Lung (tissue), 12 donors: ENCODE data around the gene DAPP1. TPM values are rescaled to one million over a fixed set of nuclear protein-coding genes. Genes with fewer than 3 reads are reported as not detected.

Experiments used
- ATAC-seq: fragments of 200-7000 bp; cut with Tn5 transposase; one replicate; pipeline ENCODE4 v1.9.1; 2020; ENCODE audit warnings: moderate number of reproducible peaks; ENCODE audit not compliant: insufficient read depth, low FRiP score
- DNase-seq, 3 donors: peaks; one replicate each; pipeline ENCODE4 v3.0.0-alpha.2; 2013 to 2017
- H3K27ac ChIP-seq, 2 donors: one replicate each; pipeline ENCODE4 v1.5.1; 2013; ENCODE audit warnings: mild to moderate bottlenecking in 2 of 2, moderate library complexity in 2 of 2, control low read depth in 1 of 2, inconsistent platforms in 1 of 2, low read depth in 1 of 2, low read length in 1 of 2
- H3K27me3 ChIP-seq, 3 donors: one replicate each; pipeline ENCODE4 v1.5.1; 2013; ENCODE audit warnings: low read length in 2 of 3; ENCODE audit not compliant: control insufficient read depth in 3 of 3, insufficient read depth in 3 of 3
- H3K36me3 ChIP-seq, 4 donors: one replicate each; pipeline ENCODE4 v1.5.1; 2013; ENCODE audit warnings: low read length in 4 of 4, mild to moderate bottlenecking in 1 of 4, moderate library complexity in 1 of 4; ENCODE audit not compliant: control insufficient read depth in 4 of 4, insufficient read depth in 4 of 4
- H3K4me1 ChIP-seq, 5 donors: one replicate each; pipeline ENCODE4 v1.5.1; 2013; ENCODE audit warnings: low read length in 5 of 5, mild to moderate bottlenecking in 2 of 5, moderate library complexity in 1 of 5; ENCODE audit not compliant: control insufficient read depth in 5 of 5, insufficient read depth in 5 of 5
- H3K4me3 ChIP-seq: one replicate; pipeline ENCODE4 v1.5.1; 2013; ENCODE audit warnings: mild to moderate bottlenecking, control low read depth, moderate library complexity
- H3K9ac ChIP-seq, 2 donors: one replicate each; pipeline ENCODE4 v1.5.1; 2013; ENCODE audit warnings: low read length in 2 of 2, control low read depth in 1 of 2; ENCODE audit not compliant: insufficient read depth in 1 of 2
- H3K9me3 ChIP-seq, 4 donors: one replicate each; pipeline ENCODE4 v1.5.1; 2013; ENCODE audit warnings: low read length in 3 of 4, mild to moderate bottlenecking in 1 of 4, moderate library complexity in 1 of 4; ENCODE audit not compliant: control insufficient read depth in 4 of 4, insufficient read depth in 3 of 4
- CTCF ChIP-seq: IDR thresholded peaks from 2 replicates; pipeline ENCODE4 v1.5.1; 2012; ENCODE audit warnings: mild to moderate bottlenecking; ENCODE audit errors: control extremely low read depth, extremely low read depth
- WGBS, 2 donors: extraction: QIAGEN DNeasy Blood & Tissue Kit; methylation state at CpG; one replicate each; pipeline ENCODE4 v1.1.7; 2013; 5-methylcytosine and 5-hydroxymethylcytosine counted together
- polyA plus RNA-seq, 2 donors: library from polyadenylated mRNA; stranded (reverse); fragments of 200-250 nt; gene quantifications; one replicate each; pipeline ENCODE4 v1.2.1, GENCODE V29; 2013
- total RNA-seq, 2 donors: library from RNA; depleted of rRNA in 1 of 2; stranded (reverse); fragments of >200 nt in 1 of 2; gene quantifications; one replicate each; pipeline ENCODE4 v1.2.1, GENCODE V29; 2014 to 2021
- donor health status: control.
- donor health status: control.
- donor health status: Bipolar disorder and iron deficiency.
- donor health status: healthy.
- donor health status: DM: yes; HTN: yes; CAD: no.

Gene DAPP1
- total and polyA plus RNA-seq, 4 donors, result 2.6 to 24.6 (median 11.7) TPM

GRCh38 chr4:99853190-99853589 is 36.6 kb downstream of the DAPP1 start:
- Histone ChIP-seq H3K36me3 (no peaks in the 10 kb centered on the region), H3K4me1 (peaks cover 0 to 29% (median 4%) of the 10 kb centered on the region in 5 donors), H3K4me3 (no peak overlapping the region), H3K9ac (no peak overlapping the region), H3K9me3 (no peaks in the 10 kb centered on the region), H3K27ac (no peak overlapping the region), H3K27me3 (no peaks in the 10 kb centered on the region)
- WGBS, 2 donors, result 90% methylated on average over 3 of the region's 3 CpGs
- DNase-seq (no peak), ATAC-seq (no peak)
- TF ChIP-seq CTCF, result no peak

GRCh38 chr4:99853999-99854398 is 37.4 kb downstream of the DAPP1 start:
- Histone ChIP-seq H3K27me3 (no peaks in the 10 kb centered on the region), H3K9ac (no peak overlapping the region), H3K36me3 (no peaks in the 10 kb centered on the region), H3K9me3 (no peaks in the 10 kb centered on the region), H3K27ac (no peak overlapping the region), H3K4me3 (no peak overlapping the region), H3K4me1 (peaks cover 0 to 32% (median 4%) of the 10 kb centered on the region in 5 donors)
- WGBS, 2 donors, result 51 to 87% methylated on average over 1 of the region's 1 CpG
- DNase-seq, result no peak
- no peak for TF ChIP-seq CTCF
- no peak for ATAC-seq

- DNase-seq, result peak in 1 of 3 donors; percentile 24
- Histone ChIP-seq H3K9me3 (no peaks in the 10 kb centered on the region), H3K36me3 (no peaks in the 10 kb centered on the region), H3K27me3 (no peaks in the 10 kb centered on the region), H3K4me3 (no peak overlapping the region), H3K4me1 (peaks cover 0 to 32% (median 4%) of the 10 kb centered on the region in 5 donors), H3K9ac (no peak overlapping the region), H3K27ac (no peak overlapping the region)
- WGBS, 2 donors, result 42 to 62% methylated on average over 1 of the region's 1 CpG
- no peak for TF ChIP-seq CTCF
- ATAC-seq, result no peak
Measured at GRCh38 chr4:99855678-99856077, 39.1 kb downstream of the DAPP1 start.

- no peaks in the 10 kb centered on the region for H3K9me3 ChIP-seq
- H3K4me1 ChIP-seq, result peaks cover 0 to 34% (median 4%) of the 10 kb centered on the region in 5 donors
- H3K27ac ChIP-seq, result peak overlapping the region in 1 of 2 donors; percentile 18
- peak; percentile 74 for ATAC-seq
- DNase-seq, result no peak
- no peaks in the 10 kb centered on the region for H3K36me3 ChIP-seq
- H3K4me3 ChIP-seq, result no peak overlapping the region
- no peak overlapping the region for H3K9ac ChIP-seq
- 12 to 29% methylated on average over 1 of the region's 1 CpG for WGBS, 2 donors
- H3K27me3 ChIP-seq, result no peaks in the 10 kb centered on the region
- no peak for TF ChIP-seq CTCF
Measured at GRCh38 chr4:99856166-99856565, 39.5 kb downstream of the DAPP1 start.
